ENCODE measurements around the gene IL1RAPL1.

DNA sequence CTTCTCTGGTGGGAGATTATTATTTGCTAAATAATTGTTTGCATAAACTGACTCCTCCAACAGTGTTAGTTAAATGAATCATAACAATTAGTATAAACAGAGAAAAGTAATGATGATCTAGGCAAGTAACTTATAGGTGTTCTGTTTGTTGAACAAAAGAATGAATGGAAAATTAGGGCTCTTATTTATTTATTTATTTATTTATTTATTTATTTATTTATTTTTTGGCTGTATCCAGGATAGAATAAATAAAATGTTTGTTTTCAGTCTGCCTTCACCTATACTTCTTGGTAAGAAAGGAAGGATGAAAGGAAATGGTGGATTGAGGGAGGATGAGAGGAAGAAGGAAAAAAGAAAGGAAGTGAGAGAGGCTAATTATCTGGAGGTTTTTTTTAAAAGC lies 1066.5 kb downstream of the IL1RAPL1 start:
- TF ChIP-seq CTCF (conservative IDR thresholded peaks at IDR 0.05 in 1 of 2, IDR thresholded peaks at IDR 0.05 in 1 of 2; ENCODE audit: extremely low read depth in 1 of 2, insufficient read depth in 1 of 2, low read depth in 1 of 2, low read length in 2 of 2) (no peak), EZH2 (IDR thresholded peaks at IDR 0.05; ENCODE audit: borderline replicate concordance, low read length) (no peak)

Data from mammary epithelial cell (primary cell).